Liver (tissue), 9 donors: ENCODE measurements around the gene OR5AU1. TPM values are rescaled to one million over a fixed set of nuclear protein-coding genes. Genes with fewer than 3 reads are reported as not detected.

ENCODE experiments used
- DNase-seq: peaks from one replicate; pipeline ENCODE4 v3.0.0-alpha.2; 2017; ENCODE audit warnings: low spot score
- H3K27ac ChIP-seq, 2 donors: one replicate each; pipeline ENCODE4 v1.7.0; 2013; ENCODE audit warnings: inconsistent platforms in 2 of 2, low read length in 2 of 2, control low read depth in 1 of 2, low read depth in 1 of 2, mild to moderate bottlenecking in 1 of 2
- H3K27me3 ChIP-seq, 4 donors: one replicate each; pipeline versions ENCODE4 v1.6.1 to v1.7.0; 2013; ENCODE audit warnings: low read length in 3 of 4, inconsistent platforms in 1 of 4, mild to moderate bottlenecking in 1 of 4, moderate library complexity in 1 of 4; ENCODE audit not compliant: control insufficient read depth in 4 of 4, insufficient read depth in 4 of 4
- H3K36me3 ChIP-seq, 4 donors: one replicate each; pipeline versions ENCODE4 v1.6.1 to v1.7.0; 2013; ENCODE audit warnings: low read length in 3 of 4, mild to moderate bottlenecking in 3 of 4, low read depth in 1 of 4, moderate library complexity in 1 of 4; ENCODE audit not compliant: control insufficient read depth in 4 of 4, insufficient read depth in 3 of 4
- H3K4me1 ChIP-seq, 4 donors: one replicate each; pipeline versions ENCODE4 v1.6.1 to v1.7.0; 2013; ENCODE audit warnings: low read length in 3 of 4, mild to moderate bottlenecking in 3 of 4, moderate library complexity in 1 of 4; ENCODE audit not compliant: control insufficient read depth in 4 of 4, insufficient read depth in 4 of 4
- H3K4me3 ChIP-seq, 3 donors: one replicate each; pipeline versions ENCODE4 v1.6.1 to v1.7.0; 2013; ENCODE audit warnings: low read length in 3 of 3, control low read depth in 1 of 3, low read depth in 1 of 3, mild to moderate bottlenecking in 1 of 3
- H3K9ac ChIP-seq, 2 donors: one replicate each; pipeline ENCODE4 v1.7.0; 2013; ENCODE audit warnings: low read length in 2 of 2, mild to moderate bottlenecking in 2 of 2, moderate library complexity in 2 of 2, control low read depth in 1 of 2, low read depth in 1 of 2
- H3K9me3 ChIP-seq, 4 donors: one replicate each; pipeline versions ENCODE4 v1.6.1 to v1.7.0; 2013; ENCODE audit warnings: low read length in 3 of 4; ENCODE audit not compliant: control insufficient read depth in 4 of 4
- ATF3 ChIP-seq: IDR thresholded peaks from 2 replicates; pipeline ENCODE4 v1.6.1; 2016; ENCODE audit warnings: antibody characterized with exemption
- EGR1 ChIP-seq, 2 donors: IDR thresholded peaks; 2 replicates each; pipeline ENCODE4 v1.6.1; 2016 to 2018; ENCODE audit warnings: antibody characterized with exemption in 2 of 2, low read depth in 2 of 2
- FOXA1 ChIP-seq: IDR thresholded peaks from 2 replicates; pipeline ENCODE4 v1.6.1; 2016; ENCODE audit warnings: antibody characterized with exemption
- FOXA2 ChIP-seq: IDR thresholded peaks from 2 replicates; pipeline ENCODE4 v1.6.1; 2016; ENCODE audit warnings: antibody characterized with exemption
- MAX ChIP-seq: IDR thresholded peaks from 2 replicates; pipeline ENCODE4 v1.6.1; 2016; ENCODE audit warnings: antibody characterized with exemption
- NR2F2 ChIP-seq: IDR thresholded peaks from 2 replicates; pipeline ENCODE4 v1.6.1; 2016; ENCODE audit warnings: antibody characterized with exemption
- RAD21 ChIP-seq, 2 donors: IDR thresholded peaks; 2 replicates each; pipeline ENCODE4 v1.6.1; 2016; ENCODE audit warnings: antibody characterized with exemption in 2 of 2, mild to moderate bottlenecking in 2 of 2
- YY1 ChIP-seq: IDR thresholded peaks from 2 replicates; pipeline ENCODE4 v1.6.1; 2016; ENCODE audit warnings: antibody characterized with exemption, mild to moderate bottlenecking
- ZBTB33 ChIP-seq: IDR thresholded peaks from 2 replicates; pipeline ENCODE4 v1.6.1; 2016; ENCODE audit warnings: antibody characterized with exemption
- WGBS: extraction: QIAGEN DNeasy Blood & Tissue Kit; methylation state at CpG from one replicate; pipeline ENCODE4 v1.1.7; 2013; 5-methylcytosine and 5-hydroxymethylcytosine counted together
- polyA plus RNA-seq, 2 donors: library from polyadenylated mRNA; stranded (reverse) in 1 of 2; unstranded in 1 of 2; fragments of 200-250 nt in 1 of 2; fragments of >200 nt in 1 of 2; fragmentation: Nextera tagmentation in 1 of 2; extraction: Ambion mirVana in 1 of 2; gene quantifications; one replicate each; pipeline versions ENCODE4 v1.2.1 to v1.2.3, GENCODE V29; 2013 to 2015
- total RNA-seq, 2 donors: library from RNA; depleted of rRNA; stranded (reverse); fragments of >200 nt; gene quantifications; one replicate each; pipeline ENCODE4 v1.2.3, GENCODE V29; 2014
- TF ChIP-seq, protein P1 (sequence below): IDR thresholded peaks from 2 replicates; pipeline ENCODE4 v1.6.1; 2016; ENCODE audit warnings: antibody characterized with exemption, mild to moderate bottlenecking
- TF ChIP-seq, protein P2 (sequence below): fragments of 150-350 bp; IDR thresholded peaks from 2 replicates; pipeline ENCODE4 v1.5.1; 2017; ENCODE audit warnings: improper control_type of control experiment, low read depth, low read length; ENCODE audit not compliant: missing input control
- donor health status: healthy.
- donor health status: healthy.
- donor health status: healthy.
- donor health status: healthy.
- donor health status: healthy.

Gene OR5AU1
- total and polyA plus RNA-seq, 4 donors, result not detected

- no peaks in the 10 kb centered on the region for H3K27me3 ChIP-seq
- TF ChIP-seq ATF3, result no peak
- no peaks in the 10 kb centered on the region for H3K9me3 ChIP-seq
- no peak for DNase-seq
- no peaks in the 10 kb centered on the region for H3K4me1 ChIP-seq
- no peak overlapping the region for H3K9ac ChIP-seq
- no peak overlapping the region for H3K4me3 ChIP-seq
- no peaks in the 10 kb centered on the region for H3K36me3 ChIP-seq
- WGBS, result 94% methylated on average over 2 of the region's 2 CpGs
- no peak overlapping the region for H3K27ac ChIP-seq
Observed at GRCh38 chr14:21197418-21198205, 41.7 kb upstream of the OR5AU1 start.

DNA sequence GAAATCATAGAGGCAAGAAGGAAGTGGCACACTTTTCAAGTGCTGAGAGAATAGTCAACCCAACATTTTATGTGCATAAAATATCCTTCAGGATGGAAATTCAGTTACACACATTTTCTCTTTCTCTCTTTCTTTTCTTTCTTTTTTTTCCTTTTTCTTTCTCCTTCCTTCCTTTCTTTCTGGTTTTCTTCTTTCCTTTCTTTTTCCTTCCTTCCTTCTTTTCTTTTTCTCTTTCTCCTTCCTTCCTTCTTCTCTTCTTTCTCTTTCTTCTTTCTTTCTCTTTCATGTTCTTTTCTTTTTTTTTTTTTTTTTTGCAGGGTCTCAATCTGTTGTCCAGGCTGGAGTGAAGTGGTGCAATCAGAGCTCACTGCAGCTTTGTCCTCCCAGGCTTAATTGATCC is 38.7 kb upstream of the OR5AU1 start:
- peaks cover 0 to 7% (median 3%) of the 10 kb centered on the region in 4 donors for H3K4me1 ChIP-seq
- no peak for TF ChIP-seq RAD21 (IDR thresholded peaks at IDR 0.05)
- no peak for TF ChIP-seq YY1
- TF ChIP-seq FOXA2, result no peak
- H3K27ac ChIP-seq, result no peak overlapping the region
- no peaks in the 10 kb centered on the region for H3K9me3 ChIP-seq
- H3K36me3 ChIP-seq, result no peaks in the 10 kb centered on the region
- no peak overlapping the region for H3K9ac ChIP-seq
- no peak for DNase-seq
- no peak overlapping the region for H3K4me3 ChIP-seq
- H3K27me3 ChIP-seq, result no peaks in the 10 kb centered on the region

- TF ChIP-seq FOXA1 (no peak), FOXA2 (no peak), ZBTB33 (no peak), EGR1 (IDR thresholded peaks at IDR 0.05; ENCODE audit: low read depth in 2 of 2) (no peak), ATF3 (no peak), MAX (no peak), RAD21 (IDR thresholded peaks at IDR 0.05) (no peak)
- H3K36me3 ChIP-seq, result no peaks in the 10 kb centered on the region
- H3K27me3 ChIP-seq, result no peaks in the 10 kb centered on the region
- peaks cover 0 to 7% (median 3%) of the 10 kb centered on the region in 4 donors for H3K4me1 ChIP-seq
- H3K4me3 ChIP-seq, result no peak overlapping the region
- 92% methylated on average over 7 of the region's 7 CpGs for WGBS
- H3K27ac ChIP-seq, result no peak overlapping the region
- no peak for DNase-seq
- no peaks in the 10 kb centered on the region for H3K9me3 ChIP-seq
- H3K9ac ChIP-seq, result no peak overlapping the region
Observed at GRCh38 chr14:21192875-21193535, 37.1 kb upstream of the OR5AU1 start.

GRCh38 chr14:21192447-21192822 is 36.6 kb upstream of the OR5AU1 start:
- TF ChIP-seq NR2F2 (no peak), YY1 (no peak), FOXA1 (no peak)
- TF ChIP-seq, protein P1, sequence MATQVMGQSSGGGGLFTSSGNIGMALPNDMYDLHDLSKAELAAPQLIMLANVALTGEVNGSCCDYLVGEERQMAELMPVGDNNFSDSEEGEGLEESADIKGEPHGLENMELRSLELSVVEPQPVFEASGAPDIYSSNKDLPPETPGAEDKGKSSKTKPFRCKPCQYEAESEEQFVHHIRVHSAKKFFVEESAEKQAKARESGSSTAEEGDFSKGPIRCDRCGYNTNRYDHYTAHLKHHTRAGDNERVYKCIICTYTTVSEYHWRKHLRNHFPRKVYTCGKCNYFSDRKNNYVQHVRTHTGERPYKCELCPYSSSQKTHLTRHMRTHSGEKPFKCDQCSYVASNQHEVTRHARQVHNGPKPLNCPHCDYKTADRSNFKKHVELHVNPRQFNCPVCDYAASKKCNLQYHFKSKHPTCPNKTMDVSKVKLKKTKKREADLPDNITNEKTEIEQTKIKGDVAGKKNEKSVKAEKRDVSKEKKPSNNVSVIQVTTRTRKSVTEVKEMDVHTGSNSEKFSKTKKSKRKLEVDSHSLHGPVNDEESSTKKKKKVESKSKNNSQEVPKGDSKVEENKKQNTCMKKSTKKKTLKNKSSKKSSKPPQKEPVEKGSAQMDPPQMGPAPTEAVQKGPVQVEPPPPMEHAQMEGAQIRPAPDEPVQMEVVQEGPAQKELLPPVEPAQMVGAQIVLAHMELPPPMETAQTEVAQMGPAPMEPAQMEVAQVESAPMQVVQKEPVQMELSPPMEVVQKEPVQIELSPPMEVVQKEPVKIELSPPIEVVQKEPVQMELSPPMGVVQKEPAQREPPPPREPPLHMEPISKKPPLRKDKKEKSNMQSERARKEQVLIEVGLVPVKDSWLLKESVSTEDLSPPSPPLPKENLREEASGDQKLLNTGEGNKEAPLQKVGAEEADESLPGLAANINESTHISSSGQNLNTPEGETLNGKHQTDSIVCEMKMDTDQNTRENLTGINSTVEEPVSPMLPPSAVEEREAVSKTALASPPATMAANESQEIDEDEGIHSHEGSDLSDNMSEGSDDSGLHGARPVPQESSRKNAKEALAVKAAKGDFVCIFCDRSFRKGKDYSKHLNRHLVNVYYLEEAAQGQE, result no peak
- TF ChIP-seq, protein P2, sequence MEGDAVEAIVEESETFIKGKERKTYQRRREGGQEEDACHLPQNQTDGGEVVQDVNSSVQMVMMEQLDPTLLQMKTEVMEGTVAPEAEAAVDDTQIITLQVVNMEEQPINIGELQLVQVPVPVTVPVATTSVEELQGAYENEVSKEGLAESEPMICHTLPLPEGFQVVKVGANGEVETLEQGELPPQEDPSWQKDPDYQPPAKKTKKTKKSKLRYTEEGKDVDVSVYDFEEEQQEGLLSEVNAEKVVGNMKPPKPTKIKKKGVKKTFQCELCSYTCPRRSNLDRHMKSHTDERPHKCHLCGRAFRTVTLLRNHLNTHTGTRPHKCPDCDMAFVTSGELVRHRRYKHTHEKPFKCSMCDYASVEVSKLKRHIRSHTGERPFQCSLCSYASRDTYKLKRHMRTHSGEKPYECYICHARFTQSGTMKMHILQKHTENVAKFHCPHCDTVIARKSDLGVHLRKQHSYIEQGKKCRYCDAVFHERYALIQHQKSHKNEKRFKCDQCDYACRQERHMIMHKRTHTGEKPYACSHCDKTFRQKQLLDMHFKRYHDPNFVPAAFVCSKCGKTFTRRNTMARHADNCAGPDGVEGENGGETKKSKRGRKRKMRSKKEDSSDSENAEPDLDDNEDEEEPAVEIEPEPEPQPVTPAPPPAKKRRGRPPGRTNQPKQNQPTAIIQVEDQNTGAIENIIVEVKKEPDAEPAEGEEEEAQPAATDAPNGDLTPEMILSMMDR, result no peak
- DNase-seq, result no peak
- WGBS, result 45% methylated on average over 1 of the region's 1 CpG
- Histone ChIP-seq H3K27ac (no peak overlapping the region), H3K27me3 (no peaks in the 10 kb centered on the region), H3K4me1 (peaks cover 0 to 7% (median 3%) of the 10 kb centered on the region in 4 donors), H3K9ac (no peak overlapping the region), H3K4me3 (no peak overlapping the region), H3K9me3 (no peaks in the 10 kb centered on the region), H3K36me3 (no peaks in the 10 kb centered on the region)
